ENCODE data around the gene AP5S1.

GRCh38 chr20:3836132-3836531 is 15.8 kb downstream of the AP5S1 start:
- no peak for TF ChIP-seq POLR2A (IDR thresholded peaks at IDR 0.05; ENCODE audit: low read depth, low read length)
- TF ChIP-seq RCOR1 (IDR thresholded peaks at IDR 0.05; ENCODE audit: insufficient replicate concordance, low read length) = no peak
- no peak for TF ChIP-seq CTCF (conservative IDR thresholded peaks at IDR 0.05; ENCODE audit: low read depth, low read length)
- TF ChIP-seq CEBPB (IDR thresholded peaks at IDR 0.05; ENCODE audit: low read depth, low read length) = no peak
- no peak for TF ChIP-seq MAZ (IDR thresholded peaks at IDR 0.05; ENCODE audit: borderline replicate concordance, low read depth, low read length)
- TF ChIP-seq MAFK (IDR thresholded peaks at IDR 0.05; ENCODE audit: low read depth, low read length) = no peak
- no peak for TF ChIP-seq NFE2L2 (IDR thresholded peaks at IDR 0.05; ENCODE audit: low read depth, low read length)
- no peak for TF ChIP-seq ELK1 (IDR thresholded peaks at IDR 0.05; ENCODE audit: borderline replicate concordance, low read depth, low read length)

All from IMR-90 (cell line).